Chondrocyte (in vitro differentiated cells): ENCODE measurements around the gene SLC51B. TPM values are rescaled to one million over a fixed set of nuclear protein-coding genes. Genes with fewer than 3 reads are reported as not detected.

Experiments
- DNase-seq: peaks from one replicate; pipeline ENCODE4 v3.0.0; 2021; ENCODE audit warnings: mixed read lengths, low spot score
- H3K27ac Mint-ChIP-seq: one replicate; pipeline ENCODE4 v1.8.0; 2021; ENCODE audit warnings: mild to moderate bottlenecking, moderate library complexity, mixed read lengths; ENCODE audit not compliant: unreplicated experiment
- H3K27me3 Mint-ChIP-seq: 2 replicates; pipeline ENCODE4 v1.8.0; 2021; ENCODE audit warnings: low read depth, mixed read lengths
- H3K36me3 Mint-ChIP-seq: 2 replicates; pipeline ENCODE4 v1.8.0; 2021; ENCODE audit warnings: low read depth, mixed read lengths
- H3K4me1 Mint-ChIP-seq: 2 replicates; pipeline ENCODE4 v1.8.0; 2021; ENCODE audit warnings: low read depth, mild to moderate bottlenecking, mixed read lengths
- H3K4me3 Mint-ChIP-seq: one replicate; pipeline ENCODE4 v1.8.0; 2021; ENCODE audit warnings: mild to moderate bottlenecking, moderate library complexity, mixed read lengths; ENCODE audit not compliant: unreplicated experiment
- H3K9me3 Mint-ChIP-seq: 2 replicates; pipeline ENCODE4 v1.8.0; 2021; ENCODE audit warnings: low read depth, mixed read lengths
- long read RNA-seq: library from polyadenylated mRNA; stranded (forward); transcript quantifications from one replicate; pipeline ENCODE4 v2.0.0, GENCODE V29; 2021
- total RNA-seq: library from RNA; stranded (reverse); gene quantifications from 3 replicates; pipeline ENCODE4 v1.2.1, GENCODE V29; 2021
- TF ChIP-seq, protein P1 (sequence below): fragments of 200-600 bp; sonication (generic); IDR thresholded peaks from 2 replicates; pipeline ENCODE4 v1.5.0; 2021; ENCODE audit warnings: antibody characterized with exemption, mild to moderate bottlenecking, moderate library complexity

SLC51B gene
- not detected in 3 replicates for total RNA-seq
- long read RNA-seq: 0 reads

GRCh38 chr15:65044724-65045481, at the start of gene SLC51B:
SLC51B (plus strand) TSS chr15:65045387; CDS start chr15:65050005, 4,618 bp downstream.
- no peak for DNase-seq
- H3K36me3 Mint-ChIP-seq: no peaks in the 10 kb centered on the region
- TF ChIP-seq, protein P1, sequence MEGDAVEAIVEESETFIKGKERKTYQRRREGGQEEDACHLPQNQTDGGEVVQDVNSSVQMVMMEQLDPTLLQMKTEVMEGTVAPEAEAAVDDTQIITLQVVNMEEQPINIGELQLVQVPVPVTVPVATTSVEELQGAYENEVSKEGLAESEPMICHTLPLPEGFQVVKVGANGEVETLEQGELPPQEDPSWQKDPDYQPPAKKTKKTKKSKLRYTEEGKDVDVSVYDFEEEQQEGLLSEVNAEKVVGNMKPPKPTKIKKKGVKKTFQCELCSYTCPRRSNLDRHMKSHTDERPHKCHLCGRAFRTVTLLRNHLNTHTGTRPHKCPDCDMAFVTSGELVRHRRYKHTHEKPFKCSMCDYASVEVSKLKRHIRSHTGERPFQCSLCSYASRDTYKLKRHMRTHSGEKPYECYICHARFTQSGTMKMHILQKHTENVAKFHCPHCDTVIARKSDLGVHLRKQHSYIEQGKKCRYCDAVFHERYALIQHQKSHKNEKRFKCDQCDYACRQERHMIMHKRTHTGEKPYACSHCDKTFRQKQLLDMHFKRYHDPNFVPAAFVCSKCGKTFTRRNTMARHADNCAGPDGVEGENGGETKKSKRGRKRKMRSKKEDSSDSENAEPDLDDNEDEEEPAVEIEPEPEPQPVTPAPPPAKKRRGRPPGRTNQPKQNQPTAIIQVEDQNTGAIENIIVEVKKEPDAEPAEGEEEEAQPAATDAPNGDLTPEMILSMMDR: no peak

DNA sequence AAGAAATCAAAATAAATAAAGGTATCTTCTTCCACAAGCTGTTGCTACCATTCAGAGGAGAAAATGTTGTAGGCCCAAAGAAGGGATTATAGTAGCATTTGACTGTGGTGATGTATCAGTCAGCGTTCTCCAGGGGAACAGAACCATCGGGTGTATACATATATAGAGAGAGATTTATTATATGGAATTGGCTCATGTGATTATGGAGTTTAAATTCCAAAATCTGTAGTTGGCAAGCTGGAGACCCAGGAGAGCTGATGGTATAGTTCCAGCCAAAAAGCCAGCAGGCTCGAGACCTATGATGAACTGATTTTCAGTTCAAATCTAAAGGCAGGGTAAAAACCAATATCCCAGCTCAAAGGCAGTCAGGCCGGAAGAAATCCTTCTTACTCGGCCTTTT, 48.1 kb upstream of the SLC51B start:
- no peaks in the 10 kb centered on the region for H3K9me3 Mint-ChIP-seq
- H3K4me3 Mint-ChIP-seq: no peak overlapping the region
- no peak overlapping the region for H3K27ac Mint-ChIP-seq
- no peak for DNase-seq
- H3K36me3 Mint-ChIP-seq: no peaks in the 10 kb centered on the region
- no peaks in the 10 kb centered on the region for H3K27me3 Mint-ChIP-seq
- H3K4me1 Mint-ChIP-seq: peaks cover 5% of the 10 kb centered on the region
- TF ChIP-seq, protein P1: no peak

More at GRCh38 chr15:65044724-65045481, at the start of gene SLC51B:
- Mint-ChIP-seq H3K4me1 (peaks cover 9% of the 10 kb centered on the region), H3K27me3 (no peaks in the 10 kb centered on the region), H3K4me3 (no peak within 1 kb of the TSS), H3K27ac (no peak within 1 kb of the TSS), H3K9me3 (no peaks in the 10 kb centered on the region)

GRCh38 chr15:64997745-64998375, 47.3 kb upstream of the SLC51B start:
- Mint-ChIP-seq H3K27ac (no peak overlapping the region), H3K36me3 (peaks cover 1% of the 10 kb centered on the region), H3K9me3 (no peaks in the 10 kb centered on the region), H3K27me3 (no peaks in the 10 kb centered on the region), H3K4me1 (peaks cover 4% of the 10 kb centered on the region), H3K4me3 (no peak overlapping the region)
- TF ChIP-seq, protein P1: no peak
- DNase-seq: no peak

DNA sequence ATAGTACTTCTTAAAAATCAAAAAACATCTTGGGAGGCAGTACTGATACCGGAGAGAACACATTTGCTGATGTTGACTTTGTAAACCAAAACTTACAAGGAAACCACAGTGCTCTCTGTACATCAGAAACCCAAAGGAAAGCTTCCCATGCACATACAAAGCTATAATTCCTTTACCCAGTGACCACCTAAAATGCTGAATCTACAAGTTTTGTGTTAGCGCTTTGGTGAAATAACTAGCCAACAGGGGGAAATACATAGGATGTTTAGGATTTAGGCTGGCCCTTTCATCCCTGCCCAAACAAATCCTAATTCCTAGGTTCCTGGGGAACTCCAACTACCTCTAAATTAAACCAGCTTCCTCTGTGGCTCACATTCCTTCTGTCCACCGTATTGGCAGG, 40.2 kb upstream of the SLC51B start:
- DNase-seq: no peak
- TF ChIP-seq, protein P1: no peak
- no peaks in the 10 kb centered on the region for H3K27me3 Mint-ChIP-seq
- H3K36me3 Mint-ChIP-seq: peaks cover 7% of the 10 kb centered on the region
- no peaks in the 10 kb centered on the region for H3K4me1 Mint-ChIP-seq
- no peaks in the 10 kb centered on the region for H3K9me3 Mint-ChIP-seq
- H3K4me3 Mint-ChIP-seq: no peak overlapping the region
- H3K27ac Mint-ChIP-seq: no peak overlapping the region

DNA sequence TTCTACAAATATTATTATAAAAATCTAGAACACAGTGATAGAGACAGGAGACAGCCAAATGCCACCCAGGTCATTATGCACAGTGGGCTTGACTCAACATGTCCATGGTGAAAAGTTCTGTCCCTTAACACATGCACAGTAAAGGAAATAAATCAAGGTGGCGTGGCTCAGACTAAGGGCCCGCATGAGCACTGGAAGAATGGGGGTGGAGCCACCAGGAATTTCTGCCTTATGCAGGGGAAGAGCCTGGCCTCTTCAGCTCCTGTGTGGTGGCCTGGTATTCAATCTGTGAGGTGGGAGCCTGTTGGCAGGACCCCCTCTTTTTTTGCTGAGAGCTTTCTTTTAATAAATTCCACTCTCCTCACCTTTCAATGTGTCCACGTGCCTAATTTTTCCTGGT, 38.3 kb upstream of the SLC51B start:
- Mint-ChIP-seq H3K9me3 (no peaks in the 10 kb centered on the region), H3K4me1 (no peaks in the 10 kb centered on the region), H3K27ac (no peak overlapping the region), H3K27me3 (no peaks in the 10 kb centered on the region), H3K36me3 (peaks cover 8% of the 10 kb centered on the region), H3K4me3 (no peak overlapping the region)
- TF ChIP-seq, protein P1: no peak
- no peak for DNase-seq
